HG03558 (cell line): ENCODE results near the gene OPN4.
"Not testable (repeated sequence)": the region's sequence is repeated elsewhere in the genome, so short reads cannot be mapped to it uniquely, and the experiment has no call there.

Experiments
- ATAC-seq: cut with Tn5 transposase; IDR thresholded peaks from one replicate; pipeline ENCODE4 v1.9.1; 2021; ENCODE audit warnings: moderate number of reproducible peaks; ENCODE audit not compliant: unreplicated experiment; ENCODE audit errors: extremely low read depth

The OPN4 gene

GRCh38 chr10:86654411-86655172 lies at the start of gene OPN4:
Gene OPN4, plus strand, starts transcription at chr10:86654547. Its CDS starts 237 bp downstream, at chr10:86654784.
- no peak for ATAC-seq

- ATAC-seq: no peak
Measured at GRCh38 chr10:86607674-86608073, 46.7 kb upstream of the OPN4 start.

GRCh38 chr10:86609920-86610319 lies 44.4 kb upstream of the OPN4 start:
- no peak for ATAC-seq

GRCh38 chr10:86611386-86611785 lies 43.0 kb upstream of the OPN4 start:
- no peak for ATAC-seq

GRCh38 chr10:86613096-86613495 lies 41.3 kb upstream of the OPN4 start:
- ATAC-seq: no peak

GRCh38 chr10:86613905-86614304 lies 40.4 kb upstream of the OPN4 start:
- ATAC-seq: no peak

GRCh38 chr10:86614853-86615252 lies 39.5 kb upstream of the OPN4 start:
- ATAC-seq: no peak

- not testable (repeated sequence) for ATAC-seq
Measured at GRCh38 chr10:86617278-86617677, 37.1 kb upstream of the OPN4 start.

GRCh38 chr10:86628311-86628710 lies 26.0 kb upstream of the OPN4 start:
- no peak for ATAC-seq

GRCh38 chr10:86630079-86630478 lies 24.3 kb upstream of the OPN4 start:
- no peak for ATAC-seq

- ATAC-seq: no peak
Measured at GRCh38 chr10:86632009-86632800, 22.1 kb upstream of the OPN4 start.

- ATAC-seq: no peak
Measured at GRCh38 chr10:86632951-86633350, 21.4 kb upstream of the OPN4 start.

GRCh38 chr10:86635402-86635801 lies 18.9 kb upstream of the OPN4 start:
- no peak for ATAC-seq

GRCh38 chr10:86636311-86636710 lies 18.0 kb upstream of the OPN4 start:
- no peak for ATAC-seq

GRCh38 chr10:86642021-86642420 lies 12.3 kb upstream of the OPN4 start:
- no peak for ATAC-seq

GRCh38 chr10:86642499-86642898 lies 11.8 kb upstream of the OPN4 start:
- ATAC-seq: no peak

- ATAC-seq: no peak
Measured at GRCh38 chr10:86644152-86644793, 10.1 kb upstream of the OPN4 start.

GRCh38 chr10:86644794-86645445 lies 9.4 kb upstream of the OPN4 start:
- no peak for ATAC-seq

- ATAC-seq: not testable (repeated sequence)
Measured at GRCh38 chr10:86645621-86646165, 8.7 kb upstream of the OPN4 start.

GRCh38 chr10:86646532-86646931 lies 7.8 kb upstream of the OPN4 start:
- no peak for ATAC-seq
